ENCODE data around the gene CALCOCO2. TPM values are rescaled to one million over a fixed set of nuclear protein-coding genes. Genes with fewer than 3 reads are reported as not detected.

CALCOCO2 gene
- total RNA-seq, 1 donor from 2014 or later, result 221 TPM

Other genes with a start within 250 kb of the CALCOCO2 start
- 179 TPM for gene HOXB3, start 240.8 kb upstream of the CALCOCO2 start, total RNA-seq
- 30.1 TPM for gene HOXB5, start 237.3 kb upstream of the CALCOCO2 start, total RNA-seq
- 111 TPM for gene HOXB6, start 226.0 kb upstream of the CALCOCO2 start, total RNA-seq
- gene HOXB7, start 220.0 kb upstream of the CALCOCO2 start, total RNA-seq, result 28.9 TPM
- gene HOXB8, start 215.7 kb upstream of the CALCOCO2 start, total RNA-seq, result 56.2 TPM
- 33.2 TPM for gene HOXB9, start 204.7 kb upstream of the CALCOCO2 start, total RNA-seq
- not detected for gene PRAC1, start 108.5 kb upstream of the CALCOCO2 start, total RNA-seq
- not detected for gene PRAC2, start 107.8 kb upstream of the CALCOCO2 start, total RNA-seq
- gene HOXB13, start 102.3 kb upstream of the CALCOCO2 start, total RNA-seq, result not detected
- gene TTLL6, start 13.8 kb upstream of the CALCOCO2 start, total RNA-seq, result 0.68 TPM
- gene ATP5MC1, start 61.8 kb downstream of the CALCOCO2 start, total RNA-seq, result 109 TPM
- 81.9 TPM for gene UBE2Z, start 77.4 kb downstream of the CALCOCO2 start, total RNA-seq
- 76.0 TPM for gene SNF8, start 113.8 kb downstream of the CALCOCO2 start, total RNA-seq
- gene GIP, start 137.6 kb downstream of the CALCOCO2 start, total RNA-seq, result not detected
- gene IGF2BP1, start 166.3 kb downstream of the CALCOCO2 start, total RNA-seq, result not detected